Right atrium auricular region (tissue), 2 donors: ENCODE results near the gene GPC1. TPM values are rescaled to one million over a fixed set of nuclear protein-coding genes. Genes with fewer than 3 reads are reported as not detected.
A peak's percentile ranks its signal among the peaks of the same experiment; 100 is the strongest.

ENCODE experiments used
- DNase-seq: peaks from one replicate; pipeline ENCODE4 v3.0.0-alpha.2; 2019; ENCODE audit warnings: low spot score
- H3K27ac ChIP-seq, 2 donors: fragments of 200-600 bp; sonication (generic); 1 replicate in 1 of 2; 2 replicates in 1 of 2; pipeline ENCODE4 v1.5.1; 2016 to 2019
- H3K27me3 ChIP-seq, 2 donors: fragments of 200-600 bp; sonication (generic); one replicate each; pipeline versions ENCODE4 v1.5.1 to v1.6.0; 2017 to 2019
- H3K36me3 ChIP-seq: fragments of 200-600 bp; sonication (generic); one replicate; pipeline ENCODE4 v1.5.1; 2016
- H3K4me1 ChIP-seq, 2 donors: fragments of 200-600 bp; sonication (generic); one replicate each; pipeline versions ENCODE4 v1.5.1 to v1.6.0; 2017 to 2019
- H3K4me3 ChIP-seq, 2 donors: fragments of 200-600 bp; sonication (generic); 1 replicate in 1 of 2; 2 replicates in 1 of 2; pipeline ENCODE4 v1.5.1; 2017 to 2019; ENCODE audit warnings: mild to moderate bottlenecking in 1 of 2, moderate library complexity in 1 of 2
- H3K9me3 ChIP-seq, 2 donors: fragments of 200-600 bp; sonication (generic); one replicate each; pipeline ENCODE4 v1.5.1; 2019
- CTCF ChIP-seq, 2 donors: fragments of 200-600 bp; sonication (generic); IDR thresholded peaks; one replicate each; pipeline ENCODE4 v1.5.1; 2019; ENCODE audit warnings: antibody characterized with exemption in 2 of 2
- total RNA-seq, 2 donors: library from RNA; depleted of rRNA; stranded (reverse); fragments of >200 nt; gene quantifications; one replicate each; pipeline ENCODE4 v1.1.0, GENCODE V29; 2016

The GPC1 gene
- total RNA-seq, 2 donors from 2014 or later = 77.4 to 103 TPM

GRCh38 chr2:240478346-240479110 is 43.1 kb downstream of the GPC1 start:
- no peaks in the 10 kb centered on the region for H3K27me3 ChIP-seq
- DNase-seq = no peak
- no peaks in the 10 kb centered on the region for H3K4me1 ChIP-seq
- no peak for TF ChIP-seq CTCF (IDR thresholded peaks at IDR 0.05)
- no peak overlapping the region for H3K27ac ChIP-seq
- no peak overlapping the region for H3K4me3 ChIP-seq
- no peaks in the 10 kb centered on the region for H3K36me3 ChIP-seq
- H3K9me3 ChIP-seq = peaks cover 0 to 29% of the 10 kb centered on the region in 2 donors

- Histone ChIP-seq H3K9me3 (peaks cover 0 to 24% of the 10 kb centered on the region in 2 donors), H3K36me3 (no peaks in the 10 kb centered on the region), H3K4me3 (no peak overlapping the region), H3K4me1 (no peaks in the 10 kb centered on the region), H3K27me3 (no peaks in the 10 kb centered on the region), H3K27ac (no peak overlapping the region)
- TF ChIP-seq CTCF (IDR thresholded peaks at IDR 0.05) = no peak
- peak; percentile 43 for DNase-seq
Measured at GRCh38 chr2:240479111-240479501, 43.6 kb downstream of the GPC1 start.

GRCh38 chr2:240480834-240481623 is 45.6 kb downstream of the GPC1 start:
- H3K9me3 ChIP-seq = peaks cover 0 to 6% of the 10 kb centered on the region in 2 donors
- H3K4me1 ChIP-seq = no peaks in the 10 kb centered on the region

GRCh38 chr2:240481720-240482119 is 46.3 kb downstream of the GPC1 start:
- H3K36me3 ChIP-seq = no peaks in the 10 kb centered on the region
- peaks cover 4 to 7% of the 10 kb centered on the region in 2 donors for H3K9me3 ChIP-seq
- no peak overlapping the region for H3K27ac ChIP-seq
- no peak for TF ChIP-seq CTCF (IDR thresholded peaks at IDR 0.05)
- peak; percentile 38 for DNase-seq
- H3K27me3 ChIP-seq = no peaks in the 10 kb centered on the region
- no peaks in the 10 kb centered on the region for H3K4me1 ChIP-seq
- no peak overlapping the region for H3K4me3 ChIP-seq

More at GRCh38 chr2:240480834-240481623, 45.6 kb downstream of the GPC1 start:
- Histone ChIP-seq H3K36me3 (no peaks in the 10 kb centered on the region), H3K4me3 (no peak overlapping the region), H3K27me3 (no peaks in the 10 kb centered on the region), H3K27ac (no peak overlapping the region)
- TF ChIP-seq CTCF (IDR thresholded peaks at IDR 0.05) = no peak
- DNase-seq = peak; percentile 55

GRCh38 chr2:240482141-240482540 is 46.7 kb downstream of the GPC1 start:
- Histone ChIP-seq H3K36me3 (no peaks in the 10 kb centered on the region), H3K27me3 (no peaks in the 10 kb centered on the region), H3K27ac (no peak overlapping the region), H3K4me3 (no peak overlapping the region), H3K4me1 (no peaks in the 10 kb centered on the region), H3K9me3 (peaks cover 5 to 11% of the 10 kb centered on the region in 2 donors)
- TF ChIP-seq CTCF (IDR thresholded peaks at IDR 0.05) = no peak
- peak; percentile 53 for DNase-seq
